Lower leg skin (tissue), 4 donors: ENCODE results near the gene DYNLL2. TPM values are rescaled to one million over a fixed set of nuclear protein-coding genes. Genes with fewer than 3 reads are reported as not detected.
"Not testable (repeated sequence)": the region's sequence is repeated elsewhere in the genome, so short reads cannot be mapped to it uniquely, and the experiment has no call there.

Experiments used
- DNase-seq, 2 donors: peaks; one replicate each; pipeline ENCODE4 v3.0.0-alpha.2; 2019; ENCODE audit warnings: low spot score in 2 of 2
- H3K4me3 ChIP-seq: fragments of 200-600 bp; sonication (generic); 2 replicates; pipeline ENCODE4 v1.5.1; 2017; ENCODE audit warnings: mild to moderate bottlenecking, low read depth; ENCODE audit not compliant: poor library complexity, severe bottlenecking
- POLR2A ChIP-seq, 2 donors: fragments of 450-650 bp; IDR thresholded peaks; one replicate each; pipeline ENCODE4 v1.6.1; 2016 to 2017; ENCODE audit warnings: antibody characterized with exemption in 2 of 2, mild to moderate bottlenecking in 1 of 2, moderate library complexity in 1 of 2
- WGBS, 2 donors: methylation state at CpG; one replicate each; pipeline ENCODE4 v1.1.5; 2018; 5-methylcytosine and 5-hydroxymethylcytosine counted together
- intact Hi-C: fragments of 100-400 bp; cut with DNase I; formaldehyde crosslinking; loops from one replicate; pipeline ENCODE4 v1.15.0; 2023; ENCODE audit warnings: low total_unique reads
- total RNA-seq, 4 donors: library from RNA; depleted of rRNA; stranded (reverse); fragments of >200 nt; gene quantifications; one replicate each; pipeline ENCODE4 v1.1.0, GENCODE V29; 2016
- TF ChIP-seq, protein P1 (sequence below), 3 donors: fragments of 450-650 bp; IDR thresholded peaks; one replicate each; pipeline ENCODE4 v1.5.1; 2016; ENCODE audit warnings: antibody characterized with exemption in 3 of 3, mild to moderate bottlenecking in 3 of 3, moderate library complexity in 2 of 3

Gene DYNLL2
- 10 to 100 TPM in 3 of 4 donors, 1 to 10 TPM in 1; 9.7 to 14.3 (median 10.9) TPM for total RNA-seq

- intact Hi-C loops = no loop called here
- 0 to 1% methylated on average over 12 to 14 of the region's 45 CpGs for WGBS, 2 donors
- H3K4me3 ChIP-seq = peak within 1 kb of the TSS; percentile 87
- DNase-seq = peak; percentile 88 to 98
- TF ChIP-seq, protein P1, sequence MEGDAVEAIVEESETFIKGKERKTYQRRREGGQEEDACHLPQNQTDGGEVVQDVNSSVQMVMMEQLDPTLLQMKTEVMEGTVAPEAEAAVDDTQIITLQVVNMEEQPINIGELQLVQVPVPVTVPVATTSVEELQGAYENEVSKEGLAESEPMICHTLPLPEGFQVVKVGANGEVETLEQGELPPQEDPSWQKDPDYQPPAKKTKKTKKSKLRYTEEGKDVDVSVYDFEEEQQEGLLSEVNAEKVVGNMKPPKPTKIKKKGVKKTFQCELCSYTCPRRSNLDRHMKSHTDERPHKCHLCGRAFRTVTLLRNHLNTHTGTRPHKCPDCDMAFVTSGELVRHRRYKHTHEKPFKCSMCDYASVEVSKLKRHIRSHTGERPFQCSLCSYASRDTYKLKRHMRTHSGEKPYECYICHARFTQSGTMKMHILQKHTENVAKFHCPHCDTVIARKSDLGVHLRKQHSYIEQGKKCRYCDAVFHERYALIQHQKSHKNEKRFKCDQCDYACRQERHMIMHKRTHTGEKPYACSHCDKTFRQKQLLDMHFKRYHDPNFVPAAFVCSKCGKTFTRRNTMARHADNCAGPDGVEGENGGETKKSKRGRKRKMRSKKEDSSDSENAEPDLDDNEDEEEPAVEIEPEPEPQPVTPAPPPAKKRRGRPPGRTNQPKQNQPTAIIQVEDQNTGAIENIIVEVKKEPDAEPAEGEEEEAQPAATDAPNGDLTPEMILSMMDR (IDR thresholded peaks at IDR 0.05) = no peak
- TF ChIP-seq POLR2A (IDR thresholded peaks at IDR 0.05) = no peak
Observed at GRCh38 chr17:58082870-58083490, at the start of gene DYNLL2. TSS of gene DYNLL2 (plus strand) at chr17:58083419. CDS start at chr17:58087091, 3,672 bp downstream.

DNA sequence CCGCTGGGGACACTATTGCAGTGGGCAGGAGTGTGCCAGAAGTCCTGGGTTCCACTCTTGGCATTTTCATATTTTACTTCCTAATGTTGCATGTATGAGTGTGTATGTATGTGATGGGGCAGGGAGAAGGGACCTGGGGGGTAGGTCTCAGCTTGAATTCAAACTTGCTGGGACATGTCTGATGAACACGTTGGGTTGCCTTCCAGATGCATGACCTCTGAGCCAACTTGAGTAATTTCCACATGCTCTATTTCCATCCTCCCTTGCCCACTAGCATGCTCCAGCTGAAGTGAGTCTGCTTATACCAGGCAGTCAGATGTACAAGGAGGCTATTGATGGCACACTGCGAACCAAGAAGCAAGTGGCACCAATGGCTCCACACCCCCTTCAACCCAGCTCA, 43.2 kb upstream of the DYNLL2 start:
- TF ChIP-seq POLR2A (IDR thresholded peaks at IDR 0.05) = no peak
- TF ChIP-seq, protein P1 (IDR thresholded peaks at IDR 0.05) = no peak
- H3K4me3 ChIP-seq = no peak overlapping the region
- peak in 1 of 2 donors; percentile 43 for DNase-seq
- 63 to 70% methylated on average over 3 of the region's 3 CpGs for WGBS, 2 donors
- intact Hi-C loops = no loop called here

GRCh38 chr17:58040386-58040785, 42.8 kb upstream of the DYNLL2 start:
- WGBS, 2 donors = 76 to 83% methylated on average over 8 of the region's 8 CpGs
- intact Hi-C loops = no loop called here
- TF ChIP-seq, protein P1 (IDR thresholded peaks at IDR 0.05) = no peak
- no peak for TF ChIP-seq POLR2A (IDR thresholded peaks at IDR 0.05)
- peak in 1 of 2 donors; percentile 36 for DNase-seq
- H3K4me3 ChIP-seq = no peak overlapping the region

DNA sequence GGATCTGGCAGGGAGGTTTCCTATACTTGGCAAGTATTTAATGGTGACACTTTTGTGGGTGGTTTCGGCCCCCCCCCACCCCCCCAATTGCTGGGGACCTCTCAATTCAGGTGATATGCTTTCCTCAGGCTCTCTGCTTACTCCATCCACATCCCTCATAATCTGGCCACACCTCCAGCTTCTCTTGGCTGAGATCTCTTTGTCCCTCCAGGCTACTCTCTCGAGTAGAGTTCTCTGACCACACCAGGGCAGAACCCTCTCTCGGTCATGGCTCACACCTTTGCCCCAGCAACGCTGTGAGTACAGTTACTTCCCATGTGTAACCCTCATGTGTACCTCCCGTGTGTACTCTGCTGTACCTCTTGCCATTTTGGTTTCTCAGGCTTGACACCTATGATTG, 42.1 kb upstream of the DYNLL2 start:
- no peak overlapping the region for H3K4me3 ChIP-seq
- TF ChIP-seq POLR2A (IDR thresholded peaks at IDR 0.05) = no peak
- TF ChIP-seq, protein P1 (IDR thresholded peaks at IDR 0.05) = no peak
- DNase-seq = peak in 1 of 2 donors; percentile 8
- intact Hi-C loops = no loop called here
- 50 to 53% methylated on average over 5 of the region's 5 CpGs for WGBS, 2 donors

GRCh38 chr17:58043221-58044181, 39.7 kb upstream of the DYNLL2 start:
- no peak overlapping the region for H3K4me3 ChIP-seq
- WGBS, 2 donors = 87 to 91% methylated on average over 5 of the region's 5 CpGs

GRCh38 chr17:58044256-58044655, 39.0 kb upstream of the DYNLL2 start:
- 88 to 89% methylated on average over 6 of the region's 6 CpGs for WGBS, 2 donors
- DNase-seq, H3K4me3 ChIP-seq, intact Hi-C loops: not testable (repeated sequence)

More at GRCh38 chr17:58043221-58044181, 39.7 kb upstream of the DYNLL2 start:
- intact Hi-C loops = no loop called here
- peak in 1 of 2 donors; percentile 32 for DNase-seq
- TF ChIP-seq POLR2A (IDR thresholded peaks at IDR 0.05) = no peak
- TF ChIP-seq, protein P1 (IDR thresholded peaks at IDR 0.05) = no peak
